Effector CD8-positive, alpha-beta T cell (primary cell): ENCODE measurements around the gene MFGE8.

Source experiments
- DNase-seq: peaks from one replicate; lab custom pipeline; 2025; lab: John Stamatoyannopoulos, UW

MFGE8 gene

DNA sequence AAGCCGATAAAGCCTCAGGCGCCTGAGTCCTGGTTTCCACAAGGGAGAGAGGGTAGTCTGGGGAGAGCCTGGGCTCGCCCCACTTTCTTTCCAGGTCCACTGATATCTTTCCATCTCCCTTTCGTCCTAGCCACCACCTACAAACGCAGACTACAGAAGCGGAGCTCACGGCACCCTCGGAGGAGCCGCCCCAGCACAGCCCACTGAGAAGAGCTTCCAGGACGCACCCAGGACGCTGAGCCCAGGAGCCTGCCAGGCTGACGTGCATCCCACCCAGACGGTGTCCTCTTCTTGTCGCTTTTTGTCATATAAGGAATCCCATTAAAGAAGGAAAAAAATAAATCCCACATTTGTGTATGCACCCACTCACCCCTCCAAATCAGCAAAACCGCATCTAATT, 38.9 kb downstream of the MFGE8 start:
- DNase-seq, result no peak

DNA sequence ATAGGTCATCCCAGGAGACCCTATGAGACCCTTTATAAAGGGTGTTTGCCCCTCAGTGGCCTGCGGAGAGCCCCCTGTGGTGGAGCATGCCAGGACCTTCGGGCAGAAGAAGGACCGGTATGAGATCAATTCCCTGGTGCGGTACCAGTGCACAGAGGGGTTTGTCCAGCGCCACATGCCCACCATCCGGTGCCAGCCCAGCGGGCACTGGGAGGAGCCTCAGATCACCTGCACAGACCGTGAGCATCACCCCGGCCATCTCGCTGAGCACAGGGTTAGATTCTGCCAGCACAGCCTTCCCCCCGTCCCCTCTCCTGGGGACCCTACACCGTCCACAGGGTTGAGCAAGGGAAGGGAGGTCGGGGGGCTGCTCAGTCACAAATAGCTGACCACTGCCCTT, 39.4 kb downstream of the MFGE8 start:
- DNase-seq, result no peak

DNA sequence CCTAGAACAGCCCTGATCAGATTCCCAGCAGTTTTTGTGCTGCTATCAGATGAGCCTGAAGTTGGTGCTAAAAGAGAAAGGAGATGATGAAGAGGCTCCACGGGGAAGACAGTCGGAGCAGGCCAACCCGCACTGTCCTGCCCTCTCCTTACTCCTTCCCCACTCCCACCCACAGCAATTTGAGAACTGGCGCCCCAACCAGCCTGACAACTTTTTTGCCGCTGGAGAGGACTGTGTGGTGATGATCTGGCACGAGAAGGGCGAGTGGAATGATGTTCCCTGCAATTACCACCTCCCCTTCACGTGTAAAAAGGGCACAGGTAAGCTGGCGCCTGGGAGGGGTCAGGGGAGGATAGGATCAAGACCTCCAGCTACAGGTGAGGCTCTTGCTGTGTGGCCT, 40.5 kb downstream of the MFGE8 start:
- DNase-seq, result no peak

DNA sequence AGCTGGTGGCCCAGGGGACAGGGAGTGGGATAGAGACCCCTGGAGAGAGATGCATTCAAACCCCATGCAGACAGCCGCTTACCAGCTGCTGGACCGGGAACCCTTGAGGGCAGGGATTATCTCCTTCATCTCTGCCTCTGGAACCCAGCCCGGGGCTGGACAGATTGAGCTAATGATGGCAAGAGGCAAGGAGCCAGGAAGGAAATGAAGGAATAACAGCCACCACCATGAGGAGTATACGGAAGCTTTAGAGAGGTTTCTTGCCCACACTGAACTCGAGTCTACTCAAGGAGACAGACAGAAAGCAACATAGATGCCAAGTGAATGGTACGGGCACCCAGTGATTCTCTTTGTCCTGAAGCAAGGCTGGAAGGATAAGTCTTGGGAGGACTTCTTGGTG, 41.1 kb downstream of the MFGE8 start:
- DNase-seq, result no peak

DNA sequence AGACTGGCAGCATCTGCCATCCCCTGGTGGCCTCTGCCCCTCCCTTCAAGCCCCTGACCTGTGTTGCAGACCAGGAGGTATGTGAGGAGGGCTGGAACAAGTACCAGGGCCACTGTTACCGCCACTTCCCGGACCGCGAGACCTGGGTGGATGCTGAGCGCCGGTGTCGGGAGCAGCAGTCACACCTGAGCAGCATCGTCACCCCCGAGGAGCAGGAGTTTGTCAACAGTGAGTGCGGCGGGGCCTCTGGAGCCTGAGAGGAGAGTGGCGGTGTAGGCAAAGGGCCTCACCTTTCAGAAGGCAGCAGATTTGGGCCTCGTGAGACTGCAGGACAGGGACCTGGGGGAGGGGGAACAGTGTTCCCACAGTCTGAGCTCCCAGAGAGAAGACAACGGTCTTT, 41.9 kb downstream of the MFGE8 start:
- no peak for DNase-seq

DNA sequence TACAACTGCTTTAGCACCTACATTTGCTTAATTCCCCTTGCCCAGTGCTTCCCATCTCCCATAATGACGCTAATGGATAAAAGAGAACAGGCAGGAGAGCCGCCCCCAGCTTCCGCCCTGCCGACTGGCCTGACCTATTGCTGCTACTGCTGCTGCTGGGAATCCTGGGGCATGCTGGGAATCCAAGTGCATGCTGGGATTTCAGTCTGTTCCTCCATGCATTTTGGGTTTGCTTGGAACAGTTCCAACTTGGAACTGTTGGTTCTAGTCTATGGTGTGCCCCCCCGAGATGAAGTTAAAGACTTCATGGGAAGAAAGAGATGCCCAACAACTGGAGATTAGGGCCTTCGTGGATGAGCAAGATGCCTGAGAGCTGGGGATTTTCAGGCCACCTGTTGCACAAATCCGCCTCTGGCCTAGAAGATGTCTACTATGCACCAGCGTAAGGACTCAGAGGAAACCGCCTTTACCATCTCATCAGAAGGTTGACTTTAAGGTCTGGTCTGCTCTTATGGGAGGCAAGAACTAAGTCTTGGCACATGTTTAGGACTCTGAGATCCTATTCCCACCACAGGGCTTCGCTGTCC, 46.8 kb downstream of the MFGE8 start:
- no peak for DNase-seq

DNA sequence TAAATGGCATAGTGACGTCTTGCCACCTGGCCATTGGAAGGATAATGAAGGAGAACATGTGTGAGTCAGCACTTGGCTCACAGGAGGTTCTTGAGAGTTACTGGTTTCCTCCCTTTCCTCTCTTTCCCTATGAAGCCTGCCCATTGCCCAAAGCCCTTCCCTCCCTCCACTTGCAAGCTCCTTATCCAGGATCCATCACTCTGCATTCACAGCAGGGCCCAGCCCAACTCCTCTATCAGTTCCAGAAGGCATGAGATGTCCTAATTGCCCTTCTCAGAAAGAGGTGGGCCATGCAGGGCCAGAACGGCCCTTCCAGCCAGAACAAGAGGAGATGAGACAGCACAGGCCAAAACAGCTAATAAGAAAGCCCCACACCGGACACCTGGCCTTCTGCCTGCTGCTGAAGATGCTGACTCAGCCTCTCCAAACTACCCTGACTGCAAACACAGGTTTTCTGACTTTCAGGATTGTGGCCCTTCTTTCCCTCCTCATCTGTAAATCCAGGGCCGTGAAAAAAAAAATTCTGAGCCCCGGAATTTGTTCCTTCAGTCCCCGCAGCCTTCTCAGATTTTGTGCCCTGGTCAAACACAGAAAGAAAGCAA, 47.6 kb downstream of the MFGE8 start:
- no peak for DNase-seq

DNA sequence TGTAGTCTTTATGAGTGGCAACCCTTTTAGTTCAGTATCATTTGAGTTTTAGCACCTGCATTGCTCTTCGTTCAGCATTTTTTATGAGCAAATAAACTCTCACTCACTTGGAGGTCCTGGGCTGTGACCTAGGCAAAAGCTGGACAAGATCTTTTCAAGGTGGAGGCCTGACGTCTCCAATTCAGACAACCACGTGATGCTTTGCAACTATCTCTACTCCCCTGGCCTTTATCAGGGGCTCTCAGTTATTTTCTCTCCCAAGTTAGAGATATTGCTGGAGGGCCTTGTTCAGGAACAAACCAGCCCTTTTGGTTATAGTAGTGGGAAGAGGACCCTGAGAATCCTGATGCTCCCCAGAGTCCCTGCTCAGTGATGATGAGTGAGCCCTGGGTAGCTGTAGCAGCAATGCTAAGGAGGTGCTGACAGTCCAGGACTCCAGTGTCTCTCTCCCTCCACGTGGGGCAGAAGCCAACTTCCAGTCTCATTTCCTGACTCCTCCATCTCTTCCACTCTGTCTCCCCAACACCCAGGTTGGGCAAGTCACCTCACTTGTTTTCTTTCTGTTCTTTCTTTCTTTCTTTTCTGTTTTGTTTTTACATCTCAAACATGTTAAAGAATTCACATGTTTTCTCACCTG, 48.2 kb downstream of the MFGE8 start:
- DNase-seq, result no peak

DNA sequence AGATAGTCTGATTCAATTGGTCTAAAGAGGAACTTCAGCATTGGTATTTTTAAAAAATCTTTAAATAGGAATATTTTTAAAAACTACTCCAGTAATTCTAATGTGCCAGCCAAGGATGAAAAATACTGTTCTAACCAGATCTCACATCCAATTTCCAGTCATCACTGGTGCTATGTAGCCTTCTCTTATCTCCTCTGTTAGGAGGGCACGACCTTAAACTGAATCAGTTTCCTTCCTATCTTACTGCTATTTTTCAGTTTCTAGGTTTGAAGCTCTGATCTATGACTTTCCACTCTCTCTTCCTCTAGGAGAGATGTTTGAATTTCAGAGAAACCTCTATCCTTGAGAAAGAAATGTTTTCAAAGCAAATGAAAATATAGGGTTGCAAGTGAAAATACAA, 49.8 kb downstream of the MFGE8 start:
- DNase-seq, result no peak

DNA sequence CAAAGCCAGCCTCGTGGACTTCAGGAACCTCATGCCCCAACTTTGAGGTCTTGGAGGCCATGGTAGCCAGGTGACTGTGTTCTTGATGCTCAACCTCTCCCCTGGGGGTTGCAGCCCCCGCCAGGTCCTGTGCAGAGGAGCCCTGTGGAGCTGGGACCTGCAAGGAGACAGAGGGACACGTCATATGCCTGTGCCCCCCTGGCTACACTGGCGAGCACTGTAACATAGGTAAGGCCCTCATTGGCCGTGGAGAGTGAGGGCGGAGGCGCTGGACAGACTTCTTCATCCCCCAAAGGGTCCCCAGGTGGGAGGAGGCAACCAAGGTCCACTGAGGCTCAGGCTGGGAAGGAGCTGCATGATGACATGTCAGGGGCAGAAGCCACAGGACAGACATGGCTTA, 53.0 kb downstream of the MFGE8 start:
- DNase-seq, result no peak

DNA sequence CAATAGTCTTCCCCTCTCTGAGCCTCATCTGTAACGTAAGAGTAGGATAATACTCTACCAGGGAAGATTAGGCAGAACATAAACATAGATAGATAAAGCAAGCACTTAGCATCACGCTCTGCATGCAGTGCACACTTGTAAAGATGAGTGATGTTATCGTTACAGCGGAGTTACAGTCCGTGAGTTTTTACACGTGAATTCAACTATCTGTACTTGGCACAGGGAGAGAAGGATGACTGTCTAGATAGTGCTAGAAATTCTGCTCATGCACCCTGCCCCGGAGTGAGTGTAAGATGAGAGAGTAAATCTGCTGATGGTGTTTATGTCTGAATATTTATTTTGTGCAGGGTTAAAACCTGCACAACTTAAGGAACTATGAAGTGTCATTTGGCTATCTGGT, 53.6 kb downstream of the MFGE8 start:
- no peak for DNase-seq

DNA sequence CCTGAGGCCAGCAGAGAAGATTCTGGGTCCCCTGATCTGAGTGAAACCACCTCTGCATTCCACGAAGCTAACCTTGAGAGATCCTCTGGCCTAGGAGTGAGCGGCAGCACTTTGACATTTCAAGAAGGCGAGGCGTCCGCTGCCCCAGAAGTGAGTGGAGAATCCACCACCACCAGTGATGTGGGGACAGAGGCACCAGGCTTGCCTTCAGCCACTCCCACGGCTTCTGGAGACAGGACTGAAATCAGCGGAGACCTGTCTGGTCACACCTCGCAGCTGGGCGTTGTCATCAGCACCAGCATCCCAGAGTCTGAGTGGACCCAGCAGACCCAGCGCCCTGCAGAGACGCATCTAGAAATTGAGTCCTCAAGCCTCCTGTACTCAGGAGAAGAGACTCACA, 54.2 kb downstream of the MFGE8 start:
- DNase-seq, result no peak

DNA sequence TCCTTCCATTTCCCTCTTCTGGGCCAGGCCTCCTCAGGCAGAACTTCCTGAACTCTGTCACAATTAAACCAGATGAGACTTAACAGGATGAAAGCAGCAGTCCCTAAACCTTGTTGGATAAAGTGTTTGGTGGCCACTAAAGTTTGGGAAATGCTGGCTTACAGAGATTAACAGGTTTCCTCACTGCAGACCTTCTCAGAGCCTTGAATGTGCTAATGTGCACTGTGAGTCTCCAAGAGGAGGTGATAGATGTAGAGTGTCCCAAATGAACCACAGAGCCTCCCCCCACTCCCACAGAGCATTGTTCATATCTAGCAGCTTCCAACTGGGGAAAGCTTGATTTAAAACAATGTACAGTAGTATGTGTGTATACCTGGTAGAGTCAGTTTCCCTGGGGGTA, 60.7 kb downstream of the MFGE8 start:
- DNase-seq, result no peak

DNA sequence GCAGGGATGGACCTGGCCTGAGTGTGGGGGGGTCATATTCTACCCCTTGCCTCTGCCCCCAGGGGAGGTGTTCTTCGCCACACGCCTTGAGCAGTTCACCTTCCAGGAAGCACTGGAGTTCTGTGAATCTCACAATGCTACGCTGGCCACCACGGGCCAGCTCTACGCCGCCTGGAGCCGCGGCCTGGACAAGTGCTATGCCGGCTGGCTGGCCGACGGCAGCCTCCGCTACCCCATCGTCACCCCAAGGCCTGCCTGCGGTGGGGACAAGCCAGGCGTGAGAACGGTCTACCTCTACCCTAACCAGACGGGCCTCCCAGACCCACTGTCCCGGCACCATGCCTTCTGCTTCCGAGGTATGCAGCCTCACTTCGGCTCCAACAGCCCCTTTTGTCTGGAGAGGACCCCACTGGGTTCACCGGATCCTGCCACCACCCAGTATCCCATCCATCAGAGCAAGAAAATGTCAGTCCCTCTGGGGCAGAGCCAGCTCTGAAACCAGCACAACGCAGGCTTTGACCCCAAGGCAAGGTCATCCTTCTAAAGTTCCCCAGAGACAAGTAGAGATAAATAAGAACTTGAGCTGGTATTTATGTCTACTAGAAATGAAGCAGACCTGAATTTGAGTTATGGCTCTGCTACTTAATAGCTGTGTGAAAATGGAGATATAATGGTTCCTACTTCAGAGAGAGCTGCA, 63.7 kb downstream of the MFGE8 start:
- DNase-seq, result no peak
